MM.1S (cell line): Measurements from ENCODE around the gene DAB2IP.

Source experiments
- CTCF ChIP-seq: fragments of 300-600 bp; sonication (generic); IDR thresholded peaks from 2 replicates; pipeline ENCODE4 v1.5.1; 2016; ENCODE audit warnings: antibody characterized with exemption, low read length, mixed read lengths
- EZH2 ChIP-seq: fragments of 300-600 bp; sonication (generic); optimal IDR thresholded peaks from 2 replicates; pipeline ENCODE3; 2017; ENCODE audit warnings: low read depth, mild to moderate bottlenecking, antibody characterized with exemption, low read length, mixed read lengths

DNA sequence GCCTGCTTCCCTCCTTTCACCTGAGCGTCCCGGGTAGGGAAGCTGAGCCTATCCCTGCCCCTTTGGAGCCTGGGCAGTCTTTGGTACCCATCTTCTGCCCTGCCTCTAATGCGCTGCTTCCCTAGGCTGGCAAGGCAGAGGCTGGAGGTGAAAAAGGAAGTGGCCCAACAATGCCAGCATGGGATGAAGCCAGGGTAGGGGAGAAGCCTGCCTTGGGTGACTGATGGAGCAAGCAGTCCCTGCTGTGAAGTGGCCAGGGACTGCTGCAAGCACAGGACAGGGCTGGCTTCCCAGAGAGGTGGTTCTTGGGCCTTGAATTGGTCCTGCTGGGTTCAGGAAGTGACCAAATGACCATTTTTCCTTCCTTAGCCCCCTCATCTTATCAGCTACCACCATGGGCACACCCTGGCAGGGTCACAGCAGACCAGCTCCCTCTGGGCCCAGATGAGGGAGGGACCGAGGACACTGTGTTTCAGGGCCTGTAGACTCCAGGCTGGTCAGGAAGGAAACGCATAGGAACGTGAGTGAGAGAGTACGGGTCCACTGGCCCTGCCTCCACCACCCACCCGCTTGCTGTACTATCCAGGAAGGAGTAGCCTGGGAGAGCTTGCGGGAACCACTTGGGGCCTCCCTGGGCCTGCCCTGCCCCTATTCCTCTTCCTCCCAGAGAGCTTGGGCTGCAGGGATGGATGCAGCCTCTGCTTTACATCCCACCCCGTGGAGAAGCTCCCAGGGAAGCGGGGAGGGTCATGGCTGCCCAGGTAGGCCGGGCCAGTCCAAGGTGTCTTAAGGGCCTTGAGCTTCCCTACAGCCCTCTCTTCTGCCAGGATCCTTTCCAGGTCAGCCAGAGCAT lies 102.6 kb downstream of the DAB2IP start:
- TF ChIP-seq CTCF (no peak), EZH2 (no peak)
